ENCODE results near the gene RDH13. TPM values are rescaled to one million over a fixed set of nuclear protein-coding genes. Genes with fewer than 3 reads are reported as not detected.

Gene RDH13
- polyA plus RNA-seq, 2 of the 4 experiments (the other 2 are of a cell fraction) = 10.6 to 12.8 TPM

DNA sequence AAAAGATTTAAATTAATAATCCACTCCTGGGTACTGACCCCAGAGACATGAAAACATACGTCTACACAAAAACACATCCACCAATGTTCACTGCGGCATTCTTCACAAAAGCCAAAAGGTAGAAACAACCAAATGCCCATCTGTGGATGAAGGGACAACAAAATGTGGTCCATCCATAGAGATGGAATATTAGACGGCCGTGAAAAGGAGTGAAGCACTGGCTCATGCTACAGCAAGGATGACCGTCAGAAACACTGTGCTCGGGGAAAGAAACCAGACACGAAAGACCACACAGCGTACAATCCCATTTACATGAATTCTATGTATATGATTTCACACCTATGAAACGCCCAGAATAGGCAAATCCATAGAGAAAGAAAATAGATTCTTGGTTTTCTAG lies 6.1 kb downstream of the RDH13 start:
- H3K4me3 ChIP-seq = no peak overlapping the region
- TF ChIP-seq KDM1A (IDR thresholded peaks at IDR 0.05; ENCODE audit: low read depth) (peak; percentile 35; the same call in 1 of the 2 replicates), ZSCAN20 (CRISPR knock-in tag; IDR thresholded peaks at IDR 0.05) (no peak), HOXB13 (CRISPR knock-in tag; IDR thresholded peaks at IDR 0.05; ENCODE audit: low read depth) (no peak)
- ChIA-PET CTCF (interaction anchor here (0.6 kb wide), 1 partner anchor 18 kb away, joined by 3 read pairs; no protein-coding TSS in a partner anchor), POLR2A (no interaction called here)
- 94% methylated on average over 9 of the region's 9 CpGs for WGBS (ENCODE audit: missing lambda C conversion rate)
- DNase-seq (ENCODE audit: low read depth in 1 of 2, low spot score in 1 of 2) = no peak
- no peaks in the 10 kb centered on the region for H3K9me3 ChIP-seq
- peaks cover 2% of the 10 kb centered on the region; the same call in 2 of the 3 replicates for H3K4me1 ChIP-seq
- no peak overlapping the region for H3K27ac ChIP-seq
- ATAC-seq = no peak
- H3K4me2 ChIP-seq = no peak overlapping the region
- FAIRE-seq = no peak

DNA sequence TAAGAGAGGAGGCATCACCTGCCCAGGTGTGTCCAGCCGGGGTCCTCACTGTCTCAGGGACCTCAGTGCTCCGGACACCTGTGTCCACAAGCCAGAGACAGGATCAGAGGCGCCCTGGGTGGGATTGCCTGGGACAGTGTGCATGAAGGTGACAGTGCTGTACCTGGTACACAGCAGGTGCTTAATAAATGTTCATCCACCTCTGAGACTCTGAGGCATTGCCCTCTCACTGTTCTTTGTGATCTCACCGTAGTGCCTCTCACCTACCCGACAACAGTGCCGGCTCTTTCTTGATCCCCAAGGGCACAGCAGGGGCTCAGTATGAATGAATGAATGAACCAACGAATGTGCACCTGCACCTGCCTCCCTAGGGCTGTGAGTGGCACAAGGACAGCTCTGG lies 9.2 kb downstream of the RDH13 start:
- FAIRE-seq (no peak), DNase-seq (ENCODE audit: low read depth in 1 of 2, low spot score in 1 of 2) (no peak), ATAC-seq (no peak)
- no peak overlapping the region for H3K4me2 ChIP-seq
- no peak overlapping the region for H3K27ac ChIP-seq
- ChIA-PET POLR2A (no interaction called here), CTCF (interaction anchor here (0.6 kb wide), 1 partner anchor 365 kb away, joined by 3 read pairs; no protein-coding TSS in a partner anchor)
- H3K4me3 ChIP-seq = no peak overlapping the region
- no peaks in the 10 kb centered on the region for H3K9me3 ChIP-seq
- TF ChIP-seq POLR2A (IDR thresholded peaks at IDR 0.05; ENCODE audit: low read length) (no peak), RCOR1 (IDR thresholded peaks at IDR 0.05; ENCODE audit: low read depth, low read length) (no peak), EHMT2 (IDR thresholded peaks at IDR 0.05; ENCODE audit: low read depth) (no peak), HDAC2 (IDR thresholded peaks at IDR 0.05) (no peak), CEBPB (IDR thresholded peaks at IDR 0.05) (no peak), BHLHE40 (IDR thresholded peaks at IDR 0.05; ENCODE audit: low read depth, low read length) (no peak), JUNB (IDR thresholded peaks at IDR 0.05) (no peak), ZNF302 (CRISPR knock-in tag; IDR thresholded peaks at IDR 0.05) (no peak), NFE2L2 (conservative IDR thresholded peaks at IDR 0.05; ENCODE audit: low read length) (no peak), RARB (CRISPR knock-in tag; IDR thresholded peaks at IDR 0.05) (no peak), EHF (CRISPR knock-in tag; IDR thresholded peaks at IDR 0.05) (no peak), GATA3 (IDR thresholded peaks at IDR 0.05; ENCODE audit: borderline replicate concordance) (no peak), JUN (IDR thresholded peaks at IDR 0.05) (no peak), KDM5A (IDR thresholded peaks at IDR 0.05) (no peak)
- TF ChIP-seq, protein P1, sequence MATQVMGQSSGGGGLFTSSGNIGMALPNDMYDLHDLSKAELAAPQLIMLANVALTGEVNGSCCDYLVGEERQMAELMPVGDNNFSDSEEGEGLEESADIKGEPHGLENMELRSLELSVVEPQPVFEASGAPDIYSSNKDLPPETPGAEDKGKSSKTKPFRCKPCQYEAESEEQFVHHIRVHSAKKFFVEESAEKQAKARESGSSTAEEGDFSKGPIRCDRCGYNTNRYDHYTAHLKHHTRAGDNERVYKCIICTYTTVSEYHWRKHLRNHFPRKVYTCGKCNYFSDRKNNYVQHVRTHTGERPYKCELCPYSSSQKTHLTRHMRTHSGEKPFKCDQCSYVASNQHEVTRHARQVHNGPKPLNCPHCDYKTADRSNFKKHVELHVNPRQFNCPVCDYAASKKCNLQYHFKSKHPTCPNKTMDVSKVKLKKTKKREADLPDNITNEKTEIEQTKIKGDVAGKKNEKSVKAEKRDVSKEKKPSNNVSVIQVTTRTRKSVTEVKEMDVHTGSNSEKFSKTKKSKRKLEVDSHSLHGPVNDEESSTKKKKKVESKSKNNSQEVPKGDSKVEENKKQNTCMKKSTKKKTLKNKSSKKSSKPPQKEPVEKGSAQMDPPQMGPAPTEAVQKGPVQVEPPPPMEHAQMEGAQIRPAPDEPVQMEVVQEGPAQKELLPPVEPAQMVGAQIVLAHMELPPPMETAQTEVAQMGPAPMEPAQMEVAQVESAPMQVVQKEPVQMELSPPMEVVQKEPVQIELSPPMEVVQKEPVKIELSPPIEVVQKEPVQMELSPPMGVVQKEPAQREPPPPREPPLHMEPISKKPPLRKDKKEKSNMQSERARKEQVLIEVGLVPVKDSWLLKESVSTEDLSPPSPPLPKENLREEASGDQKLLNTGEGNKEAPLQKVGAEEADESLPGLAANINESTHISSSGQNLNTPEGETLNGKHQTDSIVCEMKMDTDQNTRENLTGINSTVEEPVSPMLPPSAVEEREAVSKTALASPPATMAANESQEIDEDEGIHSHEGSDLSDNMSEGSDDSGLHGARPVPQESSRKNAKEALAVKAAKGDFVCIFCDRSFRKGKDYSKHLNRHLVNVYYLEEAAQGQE (IDR thresholded peaks at IDR 0.05) = no peak
- TF ChIP-seq, protein P2, sequence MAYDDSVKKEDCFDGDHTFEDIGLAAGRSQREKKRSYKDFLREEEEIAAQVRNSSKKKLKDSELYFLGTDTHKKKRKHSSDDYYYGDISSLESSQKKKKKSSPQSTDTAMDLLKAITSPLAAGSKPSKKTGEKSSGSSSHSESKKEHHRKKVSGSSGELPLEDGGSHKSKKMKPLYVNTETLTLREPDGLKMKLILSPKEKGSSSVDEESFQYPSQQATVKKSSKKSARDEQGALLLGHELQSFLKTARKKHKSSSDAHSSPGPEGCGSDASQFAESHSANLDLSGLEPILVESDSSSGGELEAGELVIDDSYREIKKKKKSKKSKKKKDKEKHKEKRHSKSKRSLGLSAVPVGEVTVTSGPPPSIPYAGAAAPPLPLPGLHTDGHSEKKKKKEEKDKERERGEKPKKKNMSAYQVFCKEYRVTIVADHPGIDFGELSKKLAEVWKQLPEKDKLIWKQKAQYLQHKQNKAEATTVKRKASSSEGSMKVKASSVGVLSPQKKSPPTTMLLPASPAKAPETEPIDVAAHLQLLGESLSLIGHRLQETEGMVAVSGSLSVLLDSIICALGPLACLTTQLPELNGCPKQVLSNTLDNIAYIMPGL (CRISPR knock-in tag; IDR thresholded peaks at IDR 0.05; ENCODE audit: borderline replicate concordance) = no peak
- TF ChIP-seq, protein P3, sequence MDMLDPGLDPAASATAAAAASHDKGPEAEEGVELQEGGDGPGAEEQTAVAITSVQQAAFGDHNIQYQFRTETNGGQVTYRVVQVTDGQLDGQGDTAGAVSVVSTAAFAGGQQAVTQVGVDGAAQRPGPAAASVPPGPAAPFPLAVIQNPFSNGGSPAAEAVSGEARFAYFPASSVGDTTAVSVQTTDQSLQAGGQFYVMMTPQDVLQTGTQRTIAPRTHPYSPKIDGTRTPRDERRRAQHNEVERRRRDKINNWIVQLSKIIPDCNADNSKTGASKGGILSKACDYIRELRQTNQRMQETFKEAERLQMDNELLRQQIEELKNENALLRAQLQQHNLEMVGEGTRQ (IDR thresholded peaks at IDR 0.05) = no peak
- TF ChIP-seq, protein P4, sequence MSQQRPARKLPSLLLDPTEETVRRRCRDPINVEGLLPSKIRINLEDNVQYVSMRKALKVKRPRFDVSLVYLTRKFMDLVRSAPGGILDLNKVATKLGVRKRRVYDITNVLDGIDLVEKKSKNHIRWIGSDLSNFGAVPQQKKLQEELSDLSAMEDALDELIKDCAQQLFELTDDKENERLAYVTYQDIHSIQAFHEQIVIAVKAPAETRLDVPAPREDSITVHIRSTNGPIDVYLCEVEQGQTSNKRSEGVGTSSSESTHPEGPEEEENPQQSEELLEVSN (IDR thresholded peaks at IDR 0.05; ENCODE audit: borderline replicate concordance, low read depth) = no peak
- TF ChIP-seq, protein P5, sequence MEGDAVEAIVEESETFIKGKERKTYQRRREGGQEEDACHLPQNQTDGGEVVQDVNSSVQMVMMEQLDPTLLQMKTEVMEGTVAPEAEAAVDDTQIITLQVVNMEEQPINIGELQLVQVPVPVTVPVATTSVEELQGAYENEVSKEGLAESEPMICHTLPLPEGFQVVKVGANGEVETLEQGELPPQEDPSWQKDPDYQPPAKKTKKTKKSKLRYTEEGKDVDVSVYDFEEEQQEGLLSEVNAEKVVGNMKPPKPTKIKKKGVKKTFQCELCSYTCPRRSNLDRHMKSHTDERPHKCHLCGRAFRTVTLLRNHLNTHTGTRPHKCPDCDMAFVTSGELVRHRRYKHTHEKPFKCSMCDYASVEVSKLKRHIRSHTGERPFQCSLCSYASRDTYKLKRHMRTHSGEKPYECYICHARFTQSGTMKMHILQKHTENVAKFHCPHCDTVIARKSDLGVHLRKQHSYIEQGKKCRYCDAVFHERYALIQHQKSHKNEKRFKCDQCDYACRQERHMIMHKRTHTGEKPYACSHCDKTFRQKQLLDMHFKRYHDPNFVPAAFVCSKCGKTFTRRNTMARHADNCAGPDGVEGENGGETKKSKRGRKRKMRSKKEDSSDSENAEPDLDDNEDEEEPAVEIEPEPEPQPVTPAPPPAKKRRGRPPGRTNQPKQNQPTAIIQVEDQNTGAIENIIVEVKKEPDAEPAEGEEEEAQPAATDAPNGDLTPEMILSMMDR (IDR thresholded peaks at IDR 0.05) = no peak
- H3K4me1 ChIP-seq = no peaks in the 10 kb centered on the region
- 98% methylated on average over 7 of the region's 7 CpGs for WGBS (ENCODE audit: missing lambda C conversion rate)
